GM23338 (cell line): ENCODE measurements around the gene ASPDH. TPM values are rescaled to one million over a fixed set of nuclear protein-coding genes. Genes with fewer than 3 reads are reported as not detected.

Experiments
- ATAC-seq: fragments of 200-7000 bp; cut with Tn5 transposase; 3 replicates; pipeline ENCODE4 v1.9.1; 2020
- DNase-seq: peaks from one replicate; pipeline ENCODE4 v3.0.0-alpha.2; 2015; ENCODE audit warnings: low spot score
- H2AFZ ChIP-seq: fragments of 200-600 bp; sonication (generic); 2 replicates; pipeline ENCODE4 v1.8.0; 2016; ENCODE audit warnings: antibody characterized with exemption, mild to moderate bottlenecking, moderate library complexity
- H3F3A ChIP-seq: fragments of 200-600 bp; sonication (generic); replicated peaks from 2 replicates; pipeline ENCODE4 v1.8.0; 2017; ENCODE audit warnings: antibody characterized with exemption, mixed run types, low read depth
- H3K27ac ChIP-seq: fragments of 200-600 bp; sonication (generic); 2 replicates; pipeline ENCODE4 v1.6.1; 2016; ENCODE audit warnings: low read depth
- H3K27me3 ChIP-seq: fragments of 200-600 bp; sonication (generic); 2 replicates; pipeline ENCODE4 v1.8.0; 2016; ENCODE audit warnings: mild to moderate bottlenecking, mixed run types, moderate library complexity; ENCODE audit not compliant: insufficient read depth
- H3K36me3 ChIP-seq: fragments of 200-600 bp; sonication (generic); 2 replicates; pipeline ENCODE4 v1.8.0; 2016; ENCODE audit warnings: mild to moderate bottlenecking; ENCODE audit not compliant: insufficient read depth
- H3K4me1 ChIP-seq: fragments of 200-600 bp; sonication (generic); 2 replicates; pipeline ENCODE4 v1.8.0; 2016; ENCODE audit warnings: mild to moderate bottlenecking, moderate library complexity; ENCODE audit not compliant: insufficient read depth
- H3K4me2 ChIP-seq: fragments of 200-600 bp; sonication (generic); 2 replicates; pipeline ENCODE4 v1.7.1; 2017; ENCODE audit warnings: mixed run types
- H3K4me3 ChIP-seq: fragments of 200-600 bp; sonication (generic); 2 replicates; pipeline ENCODE4 v1.6.1; 2016; ENCODE audit warnings: mixed run types
- H3K79me2 ChIP-seq: fragments of 200-600 bp; sonication (generic); replicated peaks from 2 replicates; pipeline ENCODE4 v1.8.0; 2017; ENCODE audit warnings: mild to moderate bottlenecking; ENCODE audit not compliant: insufficient read depth
- H3K9me2 ChIP-seq: fragments of 200-600 bp; sonication (generic); 2 replicates; pipeline ENCODE4 v1.8.0; 2017; ENCODE audit not compliant: insufficient read depth
- H4K20me1 ChIP-seq: fragments of 200-600 bp; sonication (generic); replicated peaks from 2 replicates; pipeline ENCODE4 v1.8.0; 2017; ENCODE audit warnings: mild to moderate bottlenecking; ENCODE audit not compliant: insufficient read depth
- H3K27ac Mint-ChIP-seq: 2 replicates; pipeline ENCODE4 v1.8.0; 2020; ENCODE audit warnings: inconsistent platforms, mild to moderate bottlenecking, moderate library complexity, mixed read lengths
- H3K27me3 Mint-ChIP-seq: 3 replicates; pipeline ENCODE4 v1.8.0; 2022; ENCODE audit warnings: low read depth, mild to moderate bottlenecking, moderate library complexity, mixed read lengths, inconsistent platforms; ENCODE audit not compliant: insufficient read depth, poor library complexity
- H3K36me3 Mint-ChIP-seq: 3 replicates; pipeline ENCODE4 v1.8.0; 2021; ENCODE audit warnings: low read depth, mild to moderate bottlenecking, inconsistent platforms, moderate library complexity, mixed read lengths
- H3K4me1 Mint-ChIP-seq: 3 replicates; pipeline ENCODE4 v1.8.0; 2020; ENCODE audit warnings: mild to moderate bottlenecking, inconsistent platforms, mixed read lengths
- H3K4me3 Mint-ChIP-seq: 3 replicates; pipeline ENCODE4 v1.8.0; 2021; ENCODE audit warnings: moderate library complexity, mild to moderate bottlenecking, inconsistent platforms, mixed read lengths
- H3K9me3 Mint-ChIP-seq: 3 replicates; pipeline ENCODE4 v1.8.0; 2020; ENCODE audit warnings: moderate library complexity, mild to moderate bottlenecking, inconsistent platforms, mixed read lengths
- CREB1 ChIP-seq: fragments of 250-450 bp; sonication (Bioruptor Pico); IDR thresholded peaks from 2 replicates; pipeline ENCODE4 v1.5.0; 2020; ENCODE audit warnings: low read depth, mild to moderate bottlenecking, moderate library complexity
- CTCF ChIP-seq, 2 experiments: fragments of 200-600 bp in 1 of 2; sonication (generic) in 1 of 2; conservative IDR thresholded peaks; 2 replicates each; pipeline versions ENCODE4 v1.5.1 to v1.6.1; 2016 to 2017; ENCODE audit warnings: antibody characterized with exemption in 2 of 2, low read depth in 2 of 2, mild to moderate bottlenecking in 2 of 2, moderate library complexity in 1 of 2
- ETS1 ChIP-seq: IDR thresholded peaks from 2 replicates; pipeline ENCODE4 v1.6.1; 2016; ENCODE audit warnings: antibody characterized with exemption
- EZH2 ChIP-seq: fragments of 200-600 bp; sonication (generic); IDR thresholded peaks from one replicate; pipeline ENCODE4 v1.8.0; 2017; ENCODE audit warnings: antibody characterized with exemption, mild to moderate bottlenecking, low read depth; ENCODE audit not compliant: unreplicated experiment
- EZH2phosphoT487 ChIP-seq: fragments of 200-600 bp; sonication (generic); IDR thresholded peaks from one replicate; pipeline ENCODE4 v1.8.1; 2018; ENCODE audit warnings: antibody characterized with exemption; ENCODE audit not compliant: unreplicated experiment
- JUNB ChIP-seq: IDR thresholded peaks from one replicate; pipeline ENCODE4 v1.6.1; 2016; ENCODE audit warnings: antibody characterized with exemption; ENCODE audit not compliant: unreplicated experiment
- NANOG ChIP-seq: IDR thresholded peaks from 2 replicates; pipeline ENCODE4 v1.6.1; 2016; ENCODE audit warnings: antibody characterized with exemption, borderline replicate concordance
- POLR2AphosphoS5 ChIP-seq: IDR thresholded peaks from 2 replicates; pipeline ENCODE4 v1.6.1; 2016; ENCODE audit warnings: antibody characterized with exemption, low read depth
- REST ChIP-seq: IDR thresholded peaks from one replicate; pipeline ENCODE4 v1.6.1; 2018; ENCODE audit warnings: antibody characterized with exemption; ENCODE audit not compliant: unreplicated experiment
- STAT1 ChIP-seq: IDR thresholded peaks from one replicate; pipeline ENCODE4 v1.6.1; 2016; ENCODE audit warnings: antibody characterized with exemption; ENCODE audit not compliant: unreplicated experiment
- ZNF114 ChIP-seq: fragments of 250-450 bp; sonication (Bioruptor Pico); IDR thresholded peaks from 2 replicates; pipeline ENCODE4 v1.5.0; 2020; ENCODE audit warnings: mild to moderate bottlenecking, moderate library complexity
- ZNF331 ChIP-seq: fragments of 250-450 bp; sonication (Bioruptor Pico); IDR thresholded peaks from 2 replicates; pipeline ENCODE4 v1.5.0; 2020; ENCODE audit warnings: low read depth, mild to moderate bottlenecking, moderate library complexity
- ZNF462 ChIP-seq: fragments of 250-450 bp; sonication (Bioruptor Pico); IDR thresholded peaks from 2 replicates; pipeline ENCODE4 v1.5.0; 2020; ENCODE audit warnings: mild to moderate bottlenecking, moderate library complexity
- polyA plus RNA-seq: library from polyadenylated mRNA; unstranded; fragments of >200 nt; fragmentation: Nextera tagmentation; extraction: Ambion mirVana; gene quantifications from 2 replicates; pipeline ENCODE4 v1.2.1, GENCODE V29; 2016
- total RNA-seq: library from RNA; depleted of rRNA; stranded (reverse); fragments of >200 nt; shearing (Covaris generic); gene quantifications from 2 replicates; pipeline ENCODE4 v1.2.3, GENCODE V29; 2014

Gene ASPDH
- total and polyA plus RNA-seq, 2 experiments from 2014 or later, result not detected

GRCh38 chr19:50480281-50481111 is 33.2 kb downstream of the ASPDH start:
- no peaks in the 10 kb centered on the region; the same call in 2 of the 3 replicates for H3K4me1 Mint-ChIP-seq
- Histone ChIP-seq H2AFZ (no peak overlapping the region), H3K27me3 (no peaks in the 10 kb centered on the region), H3K4me2 (no peak overlapping the region), H3F3A (0 out of 2 replicates have a peak, but pooled peaks cover 2% of the 10 kb centered on the region), H3K36me3 (peaks cover 3% of the 10 kb centered on the region; the same call in 1 of the 2 replicates), H3K4me3 (no peak overlapping the region), H3K79me2 (peaks cover 25% of the 10 kb centered on the region), H3K4me1 (peaks cover 10% of the 10 kb centered on the region; the same call in 1 of the 2 replicates), H4K20me1 (no peaks in the 10 kb centered on the region; the same call in 1 of the 2 replicates), H3K9me2 (no peaks in the 10 kb centered on the region), H3K27ac (no peak overlapping the region)
- ATAC-seq (no peak), DNase-seq (no peak)
- H3K36me3 Mint-ChIP-seq, result peaks cover 43% of the 10 kb centered on the region
- no peak overlapping the region for H3K27ac Mint-ChIP-seq
- no peak overlapping the region for H3K4me3 Mint-ChIP-seq
- peaks cover 91% of the 10 kb centered on the region for H3K9me3 Mint-ChIP-seq
- H3K27me3 Mint-ChIP-seq, result peaks cover 3% of the 10 kb centered on the region
- no peak for TF ChIP-seq CREB1 (CRISPR knock-in tag)
- no peak for TF ChIP-seq STAT1
- no peak for TF ChIP-seq POLR2AphosphoS5
- no peak for TF ChIP-seq EZH2
- no peak for TF ChIP-seq REST
- no peak for TF ChIP-seq NANOG
- no peak for TF ChIP-seq ZNF462
- no peak for TF ChIP-seq ZNF114 (CRISPR knock-in tag)
- TF ChIP-seq ZNF331, result no peak
- TF ChIP-seq CTCF (conservative IDR thresholded peaks at IDR 0.05; ENCODE audit: low read depth in 2 of 2), result no peak
- TF ChIP-seq ETS1, result no peak
- TF ChIP-seq EZH2phosphoT487, result no peak
- no peak for TF ChIP-seq JUNB
